Activated naive CD8-positive, alpha-beta T cell treated with anti-CD3 and anti-CD28 coated beads, Interleukin-2, amount 50 U/mL, for 16 hours (primary cell): ENCODE results near the gene XCL2.

ENCODE experiments used
- DNase-seq: peaks from one replicate; pipeline ENCODE4 v3.0.0-alpha.2; 2020; ENCODE audit warnings: low read depth, low spot score

XCL2 gene

GRCh38 chr1:168514455-168514854 lies 29.3 kb downstream of the XCL2 start:
- DNase-seq, result no peak

GRCh38 chr1:168513656-168514404 lies 30.0 kb downstream of the XCL2 start:
- DNase-seq, result no peak

GRCh38 chr1:168512864-168513595 lies 30.8 kb downstream of the XCL2 start:
- no peak for DNase-seq

- DNase-seq, result no peak
These were observed 33.7 kb downstream of the XCL2 start for GRCh38 chr1:168509875-168510791.

GRCh38 chr1:168509210-168509609 lies 34.6 kb downstream of the XCL2 start:
- no peak for DNase-seq

GRCh38 chr1:168507828-168508227 lies 36.0 kb downstream of the XCL2 start:
- DNase-seq, result no peak

- no peak for DNase-seq
These were observed 36.6 kb downstream of the XCL2 start for GRCh38 chr1:168507231-168507630.

- DNase-seq, result no peak
These were observed 37.5 kb downstream of the XCL2 start for GRCh38 chr1:168506204-168506819.

- DNase-seq, result no peak
These were observed 38.8 kb downstream of the XCL2 start for GRCh38 chr1:168505006-168505405.

GRCh38 chr1:168504064-168504837 lies 39.5 kb downstream of the XCL2 start:
- no peak for DNase-seq

- DNase-seq, result no peak
These were observed 44.1 kb downstream of the XCL2 start for GRCh38 chr1:168499688-168500049.

GRCh38 chr1:168498956-168499687 lies 44.7 kb downstream of the XCL2 start:
- no peak for DNase-seq

- no peak for DNase-seq
These were observed 45.6 kb downstream of the XCL2 start for GRCh38 chr1:168498159-168498631.

- no peak for DNase-seq
These were observed 46.3 kb downstream of the XCL2 start for GRCh38 chr1:168497376-168497950.

- no peak for DNase-seq
These were observed 52.2 kb downstream of the XCL2 start for GRCh38 chr1:168491527-168492164.
